ENCODE measurements around the gene SEMA6B. TPM values are rescaled to one million over a fixed set of nuclear protein-coding genes. Genes with fewer than 3 reads are reported as not detected.
"Not testable (repeated sequence)": the region's sequence is repeated elsewhere in the genome, so short reads cannot be mapped to it uniquely, and the experiment has no call there.

The SEMA6B gene
- total RNA-seq, 1 donor from 2014 or later: 9.5 TPM

DNA sequence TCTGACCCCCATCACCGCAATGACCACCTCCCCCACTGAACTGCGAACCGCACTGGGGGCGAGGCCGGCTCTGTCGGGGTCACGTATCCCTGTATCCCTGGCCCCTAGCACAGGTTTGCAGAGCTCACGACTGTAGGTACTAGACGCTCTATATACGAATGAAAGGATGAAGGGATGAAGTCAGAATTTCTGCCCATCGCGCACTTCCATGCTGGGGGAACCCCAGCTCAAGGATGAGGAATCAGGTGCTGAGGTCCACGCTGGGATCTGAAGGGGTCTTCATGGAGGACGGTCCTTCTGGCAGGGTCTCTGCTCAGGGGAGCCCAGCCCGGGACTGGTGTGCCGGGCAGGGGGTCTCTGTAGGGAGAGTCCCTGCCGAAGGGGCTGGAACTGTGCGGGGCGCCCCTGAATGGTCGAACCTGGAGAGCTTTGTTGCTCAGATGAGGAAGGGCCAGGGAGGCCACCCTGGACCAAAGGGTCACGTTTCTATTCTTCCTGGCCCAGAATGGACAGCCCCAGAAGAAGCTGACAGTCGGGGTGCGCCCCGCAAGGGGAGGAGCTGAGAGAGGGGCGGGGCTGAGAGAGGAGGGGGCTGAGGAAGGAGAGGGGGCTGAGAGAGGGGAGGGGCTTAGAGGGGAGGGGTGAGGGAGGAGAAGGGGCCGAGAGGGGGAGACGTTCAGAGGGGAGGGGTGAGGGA is 37.9 kb upstream of the SEMA6B start:
- peaks cover 20% of the 10 kb centered on the region for H3K27me3 Mint-ChIP-seq
- no peaks in the 10 kb centered on the region for H3K9me3 Mint-ChIP-seq
- H3K4me1 Mint-ChIP-seq (ENCODE audit: unreplicated experiment): peaks cover 3% of the 10 kb centered on the region
- DNase-seq (ENCODE audit: extremely low spot score, unreplicated experiment): no peak
- peak overlapping the region; percentile 46 for H3K4me3 Mint-ChIP-seq
- no peak overlapping the region for H3K27ac Mint-ChIP-seq
- H3K36me3 Mint-ChIP-seq: no peaks in the 10 kb centered on the region
- TF ChIP-seq, protein P1, sequence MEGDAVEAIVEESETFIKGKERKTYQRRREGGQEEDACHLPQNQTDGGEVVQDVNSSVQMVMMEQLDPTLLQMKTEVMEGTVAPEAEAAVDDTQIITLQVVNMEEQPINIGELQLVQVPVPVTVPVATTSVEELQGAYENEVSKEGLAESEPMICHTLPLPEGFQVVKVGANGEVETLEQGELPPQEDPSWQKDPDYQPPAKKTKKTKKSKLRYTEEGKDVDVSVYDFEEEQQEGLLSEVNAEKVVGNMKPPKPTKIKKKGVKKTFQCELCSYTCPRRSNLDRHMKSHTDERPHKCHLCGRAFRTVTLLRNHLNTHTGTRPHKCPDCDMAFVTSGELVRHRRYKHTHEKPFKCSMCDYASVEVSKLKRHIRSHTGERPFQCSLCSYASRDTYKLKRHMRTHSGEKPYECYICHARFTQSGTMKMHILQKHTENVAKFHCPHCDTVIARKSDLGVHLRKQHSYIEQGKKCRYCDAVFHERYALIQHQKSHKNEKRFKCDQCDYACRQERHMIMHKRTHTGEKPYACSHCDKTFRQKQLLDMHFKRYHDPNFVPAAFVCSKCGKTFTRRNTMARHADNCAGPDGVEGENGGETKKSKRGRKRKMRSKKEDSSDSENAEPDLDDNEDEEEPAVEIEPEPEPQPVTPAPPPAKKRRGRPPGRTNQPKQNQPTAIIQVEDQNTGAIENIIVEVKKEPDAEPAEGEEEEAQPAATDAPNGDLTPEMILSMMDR (conservative IDR thresholded peaks at IDR 0.05): no peak

DNA sequence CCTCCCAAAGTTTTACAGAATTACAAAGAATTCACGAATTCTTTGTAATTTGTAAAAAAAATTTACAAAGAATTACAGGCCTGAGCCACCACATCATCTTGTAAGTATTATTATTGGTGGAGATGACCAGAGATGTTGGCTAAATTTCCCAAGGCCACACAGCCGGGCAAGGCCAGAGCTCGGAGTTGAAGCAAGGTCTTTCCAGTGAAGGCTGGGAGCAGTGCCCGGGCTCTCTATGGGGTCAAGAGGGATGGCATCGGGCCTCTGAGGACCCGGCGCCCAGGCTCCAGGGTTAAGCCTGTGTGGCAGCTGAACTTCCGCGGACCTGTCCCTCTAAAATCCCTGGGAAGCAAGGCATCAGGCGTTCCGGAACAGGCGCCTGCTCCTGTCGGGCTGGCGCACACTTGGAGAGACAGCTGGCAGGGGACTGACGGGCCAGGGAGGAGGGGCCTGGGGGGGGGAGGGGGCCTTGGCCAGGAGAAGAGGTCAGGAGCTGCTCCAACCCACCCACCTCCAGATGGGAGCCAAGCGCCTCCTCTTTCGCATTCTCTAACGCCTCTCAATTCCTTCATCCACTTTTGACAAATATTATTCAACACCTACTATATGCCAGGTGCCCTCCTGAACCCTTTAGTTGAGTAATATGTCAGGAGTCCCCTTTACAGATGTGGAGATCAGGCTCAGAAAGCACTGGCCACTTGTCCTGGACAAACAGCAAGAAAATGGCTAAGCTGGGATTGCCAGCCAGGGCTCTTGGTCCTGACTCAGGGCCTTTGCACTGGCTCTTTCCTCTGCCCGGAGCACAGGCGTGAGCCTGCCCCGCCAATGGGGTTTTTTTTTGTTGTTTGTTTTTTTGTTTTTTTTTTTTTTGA is 36.8 kb upstream of the SEMA6B start:
- Mint-ChIP-seq H3K36me3 (no peaks in the 10 kb centered on the region), H3K4me3 (no peak overlapping the region), H3K4me1 (ENCODE audit: unreplicated experiment) (peaks cover 4% of the 10 kb centered on the region), H3K27me3 (peaks cover 22% of the 10 kb centered on the region), H3K9me3 (no peaks in the 10 kb centered on the region), H3K27ac (no peak overlapping the region)
- TF ChIP-seq, protein P1 (conservative IDR thresholded peaks at IDR 0.05): no peak
- no peak for DNase-seq (ENCODE audit: extremely low spot score, unreplicated experiment)

DNA sequence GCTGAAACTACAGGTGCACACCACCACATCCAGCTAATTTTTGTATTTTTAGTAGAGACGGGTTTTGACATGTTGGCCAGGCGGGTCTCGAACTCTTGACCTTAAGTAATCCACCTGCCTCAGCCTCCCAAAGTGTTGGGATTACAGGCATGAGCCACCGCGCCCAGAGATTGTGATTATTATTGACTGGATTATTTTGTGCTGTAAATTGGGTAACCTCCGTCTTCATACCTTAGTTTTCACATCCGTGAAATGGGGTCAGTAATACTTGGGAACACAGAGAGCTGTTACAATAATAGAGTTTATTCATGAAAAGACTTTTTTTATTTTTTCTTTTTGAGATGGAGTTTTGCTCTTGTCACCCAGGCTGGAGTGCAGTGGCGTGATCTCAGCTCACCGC is 35.7 kb upstream of the SEMA6B start:
- not testable (repeated sequence) for H3K36me3 Mint-ChIP-seq; H3K9me3 Mint-ChIP-seq; H3K27ac Mint-ChIP-seq; DNase-seq (ENCODE audit: extremely low spot score, unreplicated experiment); H3K4me1 Mint-ChIP-seq (ENCODE audit: unreplicated experiment); H3K4me3 Mint-ChIP-seq
- H3K27me3 Mint-ChIP-seq: peaks cover 20% of the 10 kb centered on the region

GRCh38 chr19:4594201-4594600 is 34.7 kb upstream of the SEMA6B start:
- peaks cover 4% of the 10 kb centered on the region for H3K4me1 Mint-ChIP-seq (ENCODE audit: unreplicated experiment)
- no peak overlapping the region for H3K27ac Mint-ChIP-seq
- DNase-seq (ENCODE audit: extremely low spot score, unreplicated experiment): no peak
- no peak overlapping the region for H3K4me3 Mint-ChIP-seq
- H3K36me3 Mint-ChIP-seq: no peaks in the 10 kb centered on the region
- TF ChIP-seq, protein P1 (conservative IDR thresholded peaks at IDR 0.05): no peak
- no peaks in the 10 kb centered on the region for H3K9me3 Mint-ChIP-seq
- peaks cover 20% of the 10 kb centered on the region for H3K27me3 Mint-ChIP-seq

- Mint-ChIP-seq H3K4me1 (ENCODE audit: unreplicated experiment) (peaks cover 6% of the 10 kb centered on the region), H3K4me3 (no peak overlapping the region), H3K27me3 (peaks cover 18% of the 10 kb centered on the region), H3K36me3 (no peaks in the 10 kb centered on the region), H3K9me3 (no peaks in the 10 kb centered on the region), H3K27ac (no peak overlapping the region)
- TF ChIP-seq, protein P1 (conservative IDR thresholded peaks at IDR 0.05): no peak
- no peak for DNase-seq (ENCODE audit: extremely low spot score, unreplicated experiment)
Observed at GRCh38 chr19:4593409-4593851, 33.9 kb upstream of the SEMA6B start.

DNA sequence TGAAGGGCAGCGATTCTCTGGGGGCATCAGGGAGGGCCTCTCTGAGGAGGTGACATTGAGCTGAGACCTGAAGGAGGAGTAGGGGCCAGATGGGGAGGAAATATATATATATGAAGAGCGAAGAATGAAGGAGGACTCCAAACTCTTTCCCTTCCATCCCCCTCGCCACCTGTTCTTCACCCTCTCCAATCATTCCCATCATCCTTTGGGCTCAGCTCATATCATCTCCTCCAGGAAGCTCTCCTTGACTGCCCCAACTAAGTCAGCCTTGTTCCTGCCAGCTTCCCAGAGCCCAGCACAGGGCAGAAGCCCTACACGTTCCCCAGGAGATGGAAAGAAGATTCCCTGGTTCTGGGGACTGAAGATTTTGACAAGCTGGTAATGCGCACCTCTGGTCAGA is 33.0 kb upstream of the SEMA6B start:
- DNase-seq (ENCODE audit: extremely low spot score, unreplicated experiment): no peak
- Mint-ChIP-seq H3K27ac (peak overlapping the region; percentile 31), H3K4me1 (ENCODE audit: unreplicated experiment) (peaks cover 10% of the 10 kb centered on the region), H3K36me3 (no peaks in the 10 kb centered on the region), H3K4me3 (no peak overlapping the region), H3K27me3 (peaks cover 21% of the 10 kb centered on the region), H3K9me3 (no peaks in the 10 kb centered on the region)
- TF ChIP-seq, protein P1 (conservative IDR thresholded peaks at IDR 0.05): no peak

Data from type B pancreatic cell (in vitro differentiated cells).